ENCODE results near the gene TNNI3.

DNA sequence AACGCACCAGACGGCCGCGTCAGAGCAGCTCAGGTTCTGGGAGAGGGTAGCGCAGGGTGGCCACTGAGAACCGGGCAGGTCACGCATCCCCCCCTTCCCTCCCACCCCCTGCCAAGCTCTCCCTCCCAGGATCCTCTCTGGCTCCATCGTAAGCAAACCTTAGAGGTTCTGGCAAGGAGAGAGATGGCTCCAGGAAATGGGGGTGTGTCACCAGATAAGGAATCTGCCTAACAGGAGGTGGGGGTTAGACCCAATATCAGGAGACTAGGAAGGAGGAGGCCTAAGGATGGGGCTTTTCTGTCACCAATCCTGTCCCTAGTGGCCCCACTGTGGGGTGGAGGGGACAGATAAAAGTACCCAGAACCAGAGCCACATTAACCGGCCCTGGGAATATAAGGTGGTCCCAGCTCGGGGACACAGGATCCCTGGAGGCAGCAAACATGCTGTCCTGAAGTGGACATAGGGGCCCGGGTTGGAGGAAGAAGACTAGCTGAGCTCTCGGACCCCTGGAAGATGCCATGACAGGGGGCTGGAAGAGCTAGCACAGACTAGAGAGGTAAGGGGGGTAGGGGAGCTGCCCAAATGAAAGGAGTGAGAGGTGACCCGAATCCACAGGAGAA lies 42.0 kb downstream of the TNNI3 start:
- TF ChIP-seq POLR2AphosphoS5 (IDR thresholded peaks at IDR 0.05; ENCODE audit: low read depth, low read length), result no peak
- no peak for TF ChIP-seq POLR2A (IDR thresholded peaks at IDR 0.05; ENCODE audit: low read depth, low read length)
- no peak for TF ChIP-seq TAF1 (IDR thresholded peaks at IDR 0.05; ENCODE audit: low read depth, low read length)

All from GM12891 (cell line).